Lower leg skin (tissue), 4 donors: ENCODE results near the gene DHRS1. TPM values are rescaled to one million over a fixed set of nuclear protein-coding genes. Genes with fewer than 3 reads are reported as not detected.

Experiments used
- DNase-seq, 2 donors: peaks; one replicate each; pipeline ENCODE4 v3.0.0-alpha.2; 2019; ENCODE audit warnings: low spot score in 2 of 2
- H3K4me3 ChIP-seq: fragments of 200-600 bp; sonication (generic); 2 replicates; pipeline ENCODE4 v1.5.1; 2017; ENCODE audit warnings: mild to moderate bottlenecking, low read depth; ENCODE audit not compliant: poor library complexity, severe bottlenecking
- POLR2A ChIP-seq, 2 donors: fragments of 450-650 bp; IDR thresholded peaks; one replicate each; pipeline ENCODE4 v1.6.1; 2016 to 2017; ENCODE audit warnings: antibody characterized with exemption in 2 of 2, mild to moderate bottlenecking in 1 of 2, moderate library complexity in 1 of 2
- WGBS, 2 donors: methylation state at CpG; one replicate each; pipeline ENCODE4 v1.1.5; 2018; 5-methylcytosine and 5-hydroxymethylcytosine counted together
- intact Hi-C: fragments of 100-400 bp; cut with DNase I; formaldehyde crosslinking; loops from one replicate; pipeline ENCODE4 v1.15.0; 2023; ENCODE audit warnings: low total_unique reads
- total RNA-seq, 4 donors: library from RNA; depleted of rRNA; stranded (reverse); fragments of >200 nt; gene quantifications; one replicate each; pipeline ENCODE4 v1.1.0, GENCODE V29; 2016
- TF ChIP-seq, protein P1 (sequence below), 3 donors: fragments of 450-650 bp; IDR thresholded peaks; one replicate each; pipeline ENCODE4 v1.5.1; 2016; ENCODE audit warnings: antibody characterized with exemption in 3 of 3, mild to moderate bottlenecking in 3 of 3, moderate library complexity in 2 of 3

DHRS1 gene
- total RNA-seq = 100 to 1,000 TPM in 1 of 4 donors, 10 to 100 TPM in 3; 55.0 to 112 (median 90.6) TPM

DNA sequence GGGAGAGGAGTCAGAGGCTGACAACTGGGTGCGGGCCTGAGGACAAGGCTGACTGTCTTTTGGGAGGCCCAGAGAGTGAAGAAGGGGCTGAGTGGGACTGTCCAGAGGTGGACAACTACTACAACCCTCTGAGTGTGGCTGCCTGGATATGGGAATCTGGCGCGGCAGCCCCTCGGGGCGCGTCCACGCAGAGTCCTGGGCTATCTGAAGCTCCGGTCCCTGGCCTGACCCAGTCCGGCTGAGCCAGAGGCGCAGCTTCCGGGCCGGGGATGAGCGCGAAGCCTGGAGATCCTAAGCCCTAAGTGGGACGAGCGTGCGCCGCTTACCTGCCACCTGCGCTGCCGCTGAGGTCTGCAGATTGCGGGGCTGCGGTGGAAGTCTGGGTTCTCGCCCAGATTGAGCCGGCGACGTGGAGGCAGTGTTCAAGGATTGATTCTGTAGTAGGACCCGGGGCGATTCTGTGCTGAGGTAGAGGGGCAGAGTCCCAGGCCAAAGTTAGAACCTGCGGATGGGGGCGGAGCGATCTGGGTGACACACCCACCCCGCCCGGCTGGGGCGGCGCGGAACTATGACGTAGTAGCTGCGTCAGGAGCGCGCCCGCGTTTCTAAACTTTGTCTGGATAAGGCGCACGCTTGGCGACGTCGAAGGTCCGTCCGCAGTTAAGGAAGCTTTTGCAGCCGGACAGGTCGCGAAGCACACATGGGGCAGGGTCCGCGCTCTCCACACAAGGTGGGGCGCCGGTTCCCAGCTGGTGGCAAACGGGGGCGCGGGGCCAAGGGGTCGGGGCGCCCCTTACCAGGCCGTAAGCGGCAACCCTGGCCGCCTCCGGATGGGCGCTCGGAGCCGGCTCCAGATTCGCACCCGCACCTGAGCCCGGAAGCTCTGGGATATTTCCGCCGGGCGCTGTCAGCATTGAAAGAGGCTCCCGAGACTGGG, at the start of gene DHRS1, which contains the start of gene NOP9:
DHRS1 (minus strand) TSS at position 526 of the 937 bp plus-strand sequence. CDS start 674 bp downstream, outside the sequence.
NOP9 (plus strand) TSS at position 596 of the 937 bp plus-strand sequence; CDS start at position 701, 105 bp downstream.
- peak; percentile 90 to 99 for DNase-seq
- intact Hi-C loops = no loop called here
- 0 to 1% methylated on average over 47 to 66 of the region's 75 CpGs for WGBS, 2 donors
- peak within 1 kb of the TSS; percentile 85 for H3K4me3 ChIP-seq
- TF ChIP-seq POLR2A (IDR thresholded peaks at IDR 0.05) = peak in 1 of 2 donors; percentile 32
- TF ChIP-seq, protein P1, sequence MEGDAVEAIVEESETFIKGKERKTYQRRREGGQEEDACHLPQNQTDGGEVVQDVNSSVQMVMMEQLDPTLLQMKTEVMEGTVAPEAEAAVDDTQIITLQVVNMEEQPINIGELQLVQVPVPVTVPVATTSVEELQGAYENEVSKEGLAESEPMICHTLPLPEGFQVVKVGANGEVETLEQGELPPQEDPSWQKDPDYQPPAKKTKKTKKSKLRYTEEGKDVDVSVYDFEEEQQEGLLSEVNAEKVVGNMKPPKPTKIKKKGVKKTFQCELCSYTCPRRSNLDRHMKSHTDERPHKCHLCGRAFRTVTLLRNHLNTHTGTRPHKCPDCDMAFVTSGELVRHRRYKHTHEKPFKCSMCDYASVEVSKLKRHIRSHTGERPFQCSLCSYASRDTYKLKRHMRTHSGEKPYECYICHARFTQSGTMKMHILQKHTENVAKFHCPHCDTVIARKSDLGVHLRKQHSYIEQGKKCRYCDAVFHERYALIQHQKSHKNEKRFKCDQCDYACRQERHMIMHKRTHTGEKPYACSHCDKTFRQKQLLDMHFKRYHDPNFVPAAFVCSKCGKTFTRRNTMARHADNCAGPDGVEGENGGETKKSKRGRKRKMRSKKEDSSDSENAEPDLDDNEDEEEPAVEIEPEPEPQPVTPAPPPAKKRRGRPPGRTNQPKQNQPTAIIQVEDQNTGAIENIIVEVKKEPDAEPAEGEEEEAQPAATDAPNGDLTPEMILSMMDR (IDR thresholded peaks at IDR 0.05) = no peak

GRCh38 chr14:24348186-24348585, 48.6 kb upstream of the DHRS1 start:
- no peak overlapping the region for H3K4me3 ChIP-seq
- no peak for DNase-seq
- WGBS, 2 donors = 96 to 98% methylated on average over 2 of the region's 2 CpGs
- TF ChIP-seq POLR2A (IDR thresholded peaks at IDR 0.05) = no peak
- TF ChIP-seq, protein P1 (IDR thresholded peaks at IDR 0.05) = no peak
- intact Hi-C loops = no loop called here

DNA sequence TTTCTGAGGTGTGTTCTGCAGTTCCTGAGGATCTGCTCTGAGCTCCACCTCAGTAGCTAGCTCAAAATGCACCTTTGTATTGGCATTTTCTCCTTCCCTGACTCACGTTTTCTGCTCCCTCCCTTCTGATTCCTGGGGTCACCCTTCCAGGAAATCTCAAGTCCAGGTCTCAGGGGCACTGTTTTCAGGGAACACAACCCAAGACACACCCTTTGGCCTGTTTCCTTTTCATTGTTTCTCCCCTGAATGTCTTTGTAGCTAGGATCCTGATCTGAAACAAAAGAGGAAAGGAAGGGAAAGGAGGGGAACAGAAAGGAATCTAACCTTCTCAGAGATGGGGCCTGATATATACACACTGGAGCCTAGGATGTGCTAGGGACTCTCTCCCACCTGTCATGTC, 47.6 kb upstream of the DHRS1 start:
- no peak for DNase-seq
- H3K4me3 ChIP-seq = no peak overlapping the region
- TF ChIP-seq, protein P1 (IDR thresholded peaks at IDR 0.05) = no peak
- no peak for TF ChIP-seq POLR2A (IDR thresholded peaks at IDR 0.05)
- intact Hi-C loops = no loop called here
- 50 to 55% methylated on average over 1 of the region's 1 CpG for WGBS, 2 donors

GRCh38 chr14:24343795-24344660, 44.4 kb upstream of the DHRS1 start:
- DNase-seq = no peak
- intact Hi-C loops = no loop called here
- no peak overlapping the region for H3K4me3 ChIP-seq
- WGBS, 2 donors = 88 to 90% methylated on average over 7 of the region's 7 CpGs
- no peak for TF ChIP-seq POLR2A (IDR thresholded peaks at IDR 0.05)
- TF ChIP-seq, protein P1 (IDR thresholded peaks at IDR 0.05) = no peak

DNA sequence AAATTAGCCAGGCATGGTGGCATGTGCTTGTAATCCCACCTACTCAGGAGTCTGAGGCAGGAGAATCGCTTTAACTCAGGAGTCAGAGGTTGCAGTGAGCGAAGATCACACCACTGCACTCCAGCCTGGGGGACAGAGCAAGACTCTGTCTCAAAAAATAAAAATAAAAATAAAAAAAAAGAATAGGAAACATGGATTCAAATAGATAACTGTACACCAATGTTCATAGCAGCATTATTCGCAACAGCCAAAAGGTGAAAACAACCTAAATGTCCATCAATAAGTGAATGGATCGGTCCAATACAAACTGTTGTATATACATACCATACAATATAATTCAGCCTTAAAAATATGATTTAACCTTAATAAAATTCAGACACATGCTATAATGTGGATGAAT, 43.3 kb upstream of the DHRS1 start:
- 80 to 97% methylated on average over 4 of the region's 4 CpGs for WGBS, 2 donors
- H3K4me3 ChIP-seq = no peak overlapping the region
- TF ChIP-seq POLR2A (IDR thresholded peaks at IDR 0.05) = no peak
- TF ChIP-seq, protein P1 (IDR thresholded peaks at IDR 0.05) = no peak
- intact Hi-C loops = no loop called here
- DNase-seq = no peak
